GM23338 (cell line): ENCODE results near the gene DHRSX. TPM values are rescaled to one million over a fixed set of nuclear protein-coding genes. Genes with fewer than 3 reads are reported as not detected.

Experiments
- ATAC-seq: fragments of 200-7000 bp; cut with Tn5 transposase; 3 replicates; pipeline ENCODE4 v1.9.1; 2020
- DNase-seq: peaks from one replicate; pipeline ENCODE4 v3.0.0-alpha.2; 2015; ENCODE audit warnings: low spot score
- H2AFZ ChIP-seq: fragments of 200-600 bp; sonication (generic); 2 replicates; pipeline ENCODE4 v1.8.0; 2016; ENCODE audit warnings: antibody characterized with exemption, mild to moderate bottlenecking, moderate library complexity
- H3F3A ChIP-seq: fragments of 200-600 bp; sonication (generic); replicated peaks from 2 replicates; pipeline ENCODE4 v1.8.0; 2017; ENCODE audit warnings: antibody characterized with exemption, mixed run types, low read depth
- H3K27ac ChIP-seq: fragments of 200-600 bp; sonication (generic); 2 replicates; pipeline ENCODE4 v1.6.1; 2016; ENCODE audit warnings: low read depth
- H3K27me3 ChIP-seq: fragments of 200-600 bp; sonication (generic); 2 replicates; pipeline ENCODE4 v1.8.0; 2016; ENCODE audit warnings: mild to moderate bottlenecking, mixed run types, moderate library complexity; ENCODE audit not compliant: insufficient read depth
- H3K36me3 ChIP-seq: fragments of 200-600 bp; sonication (generic); 2 replicates; pipeline ENCODE4 v1.8.0; 2016; ENCODE audit warnings: mild to moderate bottlenecking; ENCODE audit not compliant: insufficient read depth
- H3K4me1 ChIP-seq: fragments of 200-600 bp; sonication (generic); 2 replicates; pipeline ENCODE4 v1.8.0; 2016; ENCODE audit warnings: mild to moderate bottlenecking, moderate library complexity; ENCODE audit not compliant: insufficient read depth
- H3K4me2 ChIP-seq: fragments of 200-600 bp; sonication (generic); 2 replicates; pipeline ENCODE4 v1.7.1; 2017; ENCODE audit warnings: mixed run types
- H3K4me3 ChIP-seq: fragments of 200-600 bp; sonication (generic); 2 replicates; pipeline ENCODE4 v1.6.1; 2016; ENCODE audit warnings: mixed run types
- H3K79me2 ChIP-seq: fragments of 200-600 bp; sonication (generic); replicated peaks from 2 replicates; pipeline ENCODE4 v1.8.0; 2017; ENCODE audit warnings: mild to moderate bottlenecking; ENCODE audit not compliant: insufficient read depth
- H3K9me2 ChIP-seq: fragments of 200-600 bp; sonication (generic); 2 replicates; pipeline ENCODE4 v1.8.0; 2017; ENCODE audit not compliant: insufficient read depth
- H4K20me1 ChIP-seq: fragments of 200-600 bp; sonication (generic); replicated peaks from 2 replicates; pipeline ENCODE4 v1.8.0; 2017; ENCODE audit warnings: mild to moderate bottlenecking; ENCODE audit not compliant: insufficient read depth
- H3K27ac Mint-ChIP-seq: 2 replicates; pipeline ENCODE4 v1.8.0; 2020; ENCODE audit warnings: inconsistent platforms, mild to moderate bottlenecking, moderate library complexity, mixed read lengths
- H3K27me3 Mint-ChIP-seq: 3 replicates; pipeline ENCODE4 v1.8.0; 2022; ENCODE audit warnings: low read depth, mild to moderate bottlenecking, moderate library complexity, mixed read lengths, inconsistent platforms; ENCODE audit not compliant: insufficient read depth, poor library complexity
- H3K36me3 Mint-ChIP-seq: 3 replicates; pipeline ENCODE4 v1.8.0; 2021; ENCODE audit warnings: low read depth, mild to moderate bottlenecking, inconsistent platforms, moderate library complexity, mixed read lengths
- H3K4me1 Mint-ChIP-seq: 3 replicates; pipeline ENCODE4 v1.8.0; 2020; ENCODE audit warnings: mild to moderate bottlenecking, inconsistent platforms, mixed read lengths
- H3K4me3 Mint-ChIP-seq: 3 replicates; pipeline ENCODE4 v1.8.0; 2021; ENCODE audit warnings: moderate library complexity, mild to moderate bottlenecking, inconsistent platforms, mixed read lengths
- H3K9me3 Mint-ChIP-seq: 3 replicates; pipeline ENCODE4 v1.8.0; 2020; ENCODE audit warnings: moderate library complexity, mild to moderate bottlenecking, inconsistent platforms, mixed read lengths
- CREB1 ChIP-seq: fragments of 250-450 bp; sonication (Bioruptor Pico); IDR thresholded peaks from 2 replicates; pipeline ENCODE4 v1.5.0; 2020; ENCODE audit warnings: low read depth, mild to moderate bottlenecking, moderate library complexity
- EZH2 ChIP-seq: fragments of 200-600 bp; sonication (generic); IDR thresholded peaks from one replicate; pipeline ENCODE4 v1.8.0; 2017; ENCODE audit warnings: antibody characterized with exemption, mild to moderate bottlenecking, low read depth; ENCODE audit not compliant: unreplicated experiment
- STAT1 ChIP-seq: IDR thresholded peaks from one replicate; pipeline ENCODE4 v1.6.1; 2016; ENCODE audit warnings: antibody characterized with exemption; ENCODE audit not compliant: unreplicated experiment
- ZNF114 ChIP-seq: fragments of 250-450 bp; sonication (Bioruptor Pico); IDR thresholded peaks from 2 replicates; pipeline ENCODE4 v1.5.0; 2020; ENCODE audit warnings: mild to moderate bottlenecking, moderate library complexity
- ZNF331 ChIP-seq: fragments of 250-450 bp; sonication (Bioruptor Pico); IDR thresholded peaks from 2 replicates; pipeline ENCODE4 v1.5.0; 2020; ENCODE audit warnings: low read depth, mild to moderate bottlenecking, moderate library complexity
- polyA plus RNA-seq: library from polyadenylated mRNA; unstranded; fragments of >200 nt; fragmentation: Nextera tagmentation; extraction: Ambion mirVana; gene quantifications from 2 replicates; pipeline ENCODE4 v1.2.1, GENCODE V29; 2016
- total RNA-seq: library from RNA; depleted of rRNA; stranded (reverse); fragments of >200 nt; shearing (Covaris generic); gene quantifications from 2 replicates; pipeline ENCODE4 v1.2.3, GENCODE V29; 2014
- TF ChIP-seq, protein P1 (sequence below): IDR thresholded peaks from 2 replicates; pipeline ENCODE4 v1.6.1; 2016; ENCODE audit warnings: antibody characterized with exemption
- TF ChIP-seq, protein P2 (sequence below): IDR thresholded peaks from one replicate; pipeline ENCODE4 v1.6.1; 2018; ENCODE audit warnings: antibody characterized with exemption; ENCODE audit not compliant: unreplicated experiment

The DHRSX gene
- total and polyA plus RNA-seq, 2 experiments from 2014 or later: 33.9 to 43.0 TPM

DNA sequence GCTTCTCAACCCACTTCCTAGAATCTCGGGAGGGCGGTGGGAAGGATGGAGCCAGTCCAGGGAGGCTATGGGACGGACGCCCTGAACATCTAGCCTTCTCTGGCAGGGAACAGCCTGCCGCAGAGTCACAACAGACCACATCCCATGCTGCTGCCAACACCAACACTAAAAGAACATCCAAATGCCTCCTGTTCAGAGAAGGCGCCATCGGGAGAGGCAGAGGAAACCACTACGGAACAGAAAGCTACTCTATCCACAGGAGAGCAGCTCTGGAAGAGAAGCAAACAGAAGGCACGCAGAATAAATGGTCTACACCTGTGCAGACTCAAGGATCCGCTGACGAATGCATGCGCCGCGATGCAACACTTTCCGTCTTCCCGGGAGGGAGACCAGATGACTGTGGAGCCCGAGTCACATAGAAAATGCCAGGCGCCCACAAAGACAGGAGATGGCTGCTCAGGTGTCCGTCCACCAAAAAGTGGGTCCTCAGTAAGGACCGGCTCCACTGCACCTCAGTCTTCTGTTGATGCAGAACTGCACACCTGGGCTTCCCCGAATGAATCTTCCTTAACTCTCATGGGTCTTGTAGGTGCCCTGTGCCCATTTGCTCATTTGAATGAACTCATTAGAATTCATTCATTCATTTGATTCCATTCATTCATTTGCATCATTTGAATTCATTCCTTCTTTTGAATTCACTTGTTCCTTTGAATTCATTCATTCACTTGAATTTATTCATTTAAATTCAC lies 217.5 kb downstream of the DHRSX start:
- Histone ChIP-seq H3F3A (peaks cover 8% of the 10 kb centered on the region; the same call in 1 of the 2 replicates), H3K27me3 (no peaks in the 10 kb centered on the region), H4K20me1 (no peaks in the 10 kb centered on the region), H3K4me3 (no peak overlapping the region), H3K4me1 (no peaks in the 10 kb centered on the region), H2AFZ (no peak overlapping the region), H3K27ac (no peak overlapping the region), H3K36me3 (peaks cover 9% of the 10 kb centered on the region; the same call in 1 of the 2 replicates), H3K79me2 (no peaks in the 10 kb centered on the region), H3K4me2 (no peak overlapping the region), H3K9me2 (peaks cover 14% of the 10 kb centered on the region)
- Mint-ChIP-seq H3K36me3 (peaks cover 52% of the 10 kb centered on the region), H3K4me1 (no peaks in the 10 kb centered on the region), H3K27me3 (no peaks in the 10 kb centered on the region), H3K9me3 (peaks cover 44% of the 10 kb centered on the region), H3K27ac (no peak overlapping the region), H3K4me3 (no peak overlapping the region)
- DNase-seq (no peak), ATAC-seq (no peak)
- TF ChIP-seq, protein P1, sequence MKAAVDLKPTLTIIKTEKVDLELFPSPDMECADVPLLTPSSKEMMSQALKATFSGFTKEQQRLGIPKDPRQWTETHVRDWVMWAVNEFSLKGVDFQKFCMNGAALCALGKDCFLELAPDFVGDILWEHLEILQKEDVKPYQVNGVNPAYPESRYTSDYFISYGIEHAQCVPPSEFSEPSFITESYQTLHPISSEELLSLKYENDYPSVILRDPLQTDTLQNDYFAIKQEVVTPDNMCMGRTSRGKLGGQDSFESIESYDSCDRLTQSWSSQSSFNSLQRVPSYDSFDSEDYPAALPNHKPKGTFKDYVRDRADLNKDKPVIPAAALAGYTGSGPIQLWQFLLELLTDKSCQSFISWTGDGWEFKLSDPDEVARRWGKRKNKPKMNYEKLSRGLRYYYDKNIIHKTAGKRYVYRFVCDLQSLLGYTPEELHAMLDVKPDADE: no peak
- TF ChIP-seq ZNF114 (CRISPR knock-in tag) (no peak), STAT1 (no peak), CREB1 (CRISPR knock-in tag) (no peak), EZH2 (no peak)
- TF ChIP-seq, protein P2, sequence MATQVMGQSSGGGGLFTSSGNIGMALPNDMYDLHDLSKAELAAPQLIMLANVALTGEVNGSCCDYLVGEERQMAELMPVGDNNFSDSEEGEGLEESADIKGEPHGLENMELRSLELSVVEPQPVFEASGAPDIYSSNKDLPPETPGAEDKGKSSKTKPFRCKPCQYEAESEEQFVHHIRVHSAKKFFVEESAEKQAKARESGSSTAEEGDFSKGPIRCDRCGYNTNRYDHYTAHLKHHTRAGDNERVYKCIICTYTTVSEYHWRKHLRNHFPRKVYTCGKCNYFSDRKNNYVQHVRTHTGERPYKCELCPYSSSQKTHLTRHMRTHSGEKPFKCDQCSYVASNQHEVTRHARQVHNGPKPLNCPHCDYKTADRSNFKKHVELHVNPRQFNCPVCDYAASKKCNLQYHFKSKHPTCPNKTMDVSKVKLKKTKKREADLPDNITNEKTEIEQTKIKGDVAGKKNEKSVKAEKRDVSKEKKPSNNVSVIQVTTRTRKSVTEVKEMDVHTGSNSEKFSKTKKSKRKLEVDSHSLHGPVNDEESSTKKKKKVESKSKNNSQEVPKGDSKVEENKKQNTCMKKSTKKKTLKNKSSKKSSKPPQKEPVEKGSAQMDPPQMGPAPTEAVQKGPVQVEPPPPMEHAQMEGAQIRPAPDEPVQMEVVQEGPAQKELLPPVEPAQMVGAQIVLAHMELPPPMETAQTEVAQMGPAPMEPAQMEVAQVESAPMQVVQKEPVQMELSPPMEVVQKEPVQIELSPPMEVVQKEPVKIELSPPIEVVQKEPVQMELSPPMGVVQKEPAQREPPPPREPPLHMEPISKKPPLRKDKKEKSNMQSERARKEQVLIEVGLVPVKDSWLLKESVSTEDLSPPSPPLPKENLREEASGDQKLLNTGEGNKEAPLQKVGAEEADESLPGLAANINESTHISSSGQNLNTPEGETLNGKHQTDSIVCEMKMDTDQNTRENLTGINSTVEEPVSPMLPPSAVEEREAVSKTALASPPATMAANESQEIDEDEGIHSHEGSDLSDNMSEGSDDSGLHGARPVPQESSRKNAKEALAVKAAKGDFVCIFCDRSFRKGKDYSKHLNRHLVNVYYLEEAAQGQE: no peak

DNA sequence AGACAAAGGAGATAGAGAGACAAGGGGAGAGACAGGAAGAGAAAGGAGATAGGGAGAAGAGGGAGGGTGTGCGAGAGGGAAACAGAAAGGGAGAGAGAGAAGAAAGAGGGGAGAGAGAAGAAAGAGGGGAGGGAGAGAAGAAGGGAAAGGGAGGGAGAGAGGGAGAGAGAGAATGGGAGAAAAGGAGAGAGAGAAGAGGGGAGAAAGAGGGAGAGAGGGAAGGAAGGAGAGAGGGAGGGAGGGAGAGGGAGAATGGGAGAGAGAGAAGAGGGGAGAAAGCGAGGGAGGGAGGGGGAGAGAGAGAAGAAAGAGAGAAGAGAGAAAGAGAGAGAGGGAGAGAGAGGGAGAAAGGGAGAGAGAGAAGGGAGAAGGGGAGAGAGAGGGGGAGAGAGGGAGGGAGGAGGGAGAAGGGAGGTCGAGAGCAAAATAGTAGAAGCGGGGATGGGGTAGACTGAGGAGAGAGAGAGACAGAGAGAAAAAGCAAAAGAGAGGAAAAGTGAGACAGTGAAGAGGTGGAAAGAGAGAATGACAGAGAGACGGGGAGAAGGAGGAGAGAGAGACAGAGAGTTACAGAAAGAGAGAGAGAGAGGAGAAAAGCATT lies 218.2 kb downstream of the DHRSX start:
- Mint-ChIP-seq H3K9me3 (peaks cover 44% of the 10 kb centered on the region), H3K27ac (no peak overlapping the region), H3K36me3 (peaks cover 47% of the 10 kb centered on the region), H3K27me3 (no peaks in the 10 kb centered on the region), H3K4me3 (no peak overlapping the region), H3K4me1 (no peaks in the 10 kb centered on the region)
- no peak overlapping the region for H3K4me2 ChIP-seq
- peaks cover 9% of the 10 kb centered on the region; the same call in 1 of the 2 replicates for H3K36me3 ChIP-seq
- H3K4me1 ChIP-seq: no peaks in the 10 kb centered on the region
- H3F3A ChIP-seq: peaks cover 8% of the 10 kb centered on the region; the same call in 1 of the 2 replicates
- H2AFZ ChIP-seq: no peak overlapping the region
- peaks cover 9% of the 10 kb centered on the region for H3K9me2 ChIP-seq
- H3K79me2 ChIP-seq: no peaks in the 10 kb centered on the region
- no peak overlapping the region for H3K4me3 ChIP-seq
- no peak for ATAC-seq
- H4K20me1 ChIP-seq: no peaks in the 10 kb centered on the region
- no peak for TF ChIP-seq ZNF331 (CRISPR knock-in tag)
- H3K27me3 ChIP-seq: no peaks in the 10 kb centered on the region
- DNase-seq: no peak
- no peak overlapping the region for H3K27ac ChIP-seq
